Neural progenitor cell (in vitro differentiated cells): ENCODE measurements around the gene GYS2.

ENCODE experiments used
- CTCF ChIP-seq: fragments of 200-600 bp; sonication (generic); IDR thresholded peaks from 2 replicates; pipeline ENCODE4 v1.5.1; 2017; ENCODE audit warnings: antibody characterized with exemption, mild to moderate bottlenecking
- EZH2 ChIP-seq: fragments of 200-600 bp; sonication (generic); IDR thresholded peaks from 2 replicates; pipeline ENCODE4 v1.6.1; 2017; ENCODE audit warnings: antibody characterized with exemption, mild to moderate bottlenecking, moderate library complexity
- EZH2phosphoT487 ChIP-seq: fragments of 200-600 bp; sonication (generic); IDR thresholded peaks from 2 replicates; pipeline ENCODE4 v1.6.1; 2017; ENCODE audit warnings: antibody characterized with exemption

- TF ChIP-seq CTCF (no peak), EZH2phosphoT487 (no peak), EZH2 (no peak)
Observed at GRCh38 chr12:21644516-21644915, 39.9 kb upstream of the GYS2 start.
